ENCODE results near the gene KANK3.
"Not testable (repeated sequence)": the region's sequence is repeated elsewhere in the genome, so short reads cannot be mapped to it uniquely, and the experiment has no call there.

Gene KANK3

DNA sequence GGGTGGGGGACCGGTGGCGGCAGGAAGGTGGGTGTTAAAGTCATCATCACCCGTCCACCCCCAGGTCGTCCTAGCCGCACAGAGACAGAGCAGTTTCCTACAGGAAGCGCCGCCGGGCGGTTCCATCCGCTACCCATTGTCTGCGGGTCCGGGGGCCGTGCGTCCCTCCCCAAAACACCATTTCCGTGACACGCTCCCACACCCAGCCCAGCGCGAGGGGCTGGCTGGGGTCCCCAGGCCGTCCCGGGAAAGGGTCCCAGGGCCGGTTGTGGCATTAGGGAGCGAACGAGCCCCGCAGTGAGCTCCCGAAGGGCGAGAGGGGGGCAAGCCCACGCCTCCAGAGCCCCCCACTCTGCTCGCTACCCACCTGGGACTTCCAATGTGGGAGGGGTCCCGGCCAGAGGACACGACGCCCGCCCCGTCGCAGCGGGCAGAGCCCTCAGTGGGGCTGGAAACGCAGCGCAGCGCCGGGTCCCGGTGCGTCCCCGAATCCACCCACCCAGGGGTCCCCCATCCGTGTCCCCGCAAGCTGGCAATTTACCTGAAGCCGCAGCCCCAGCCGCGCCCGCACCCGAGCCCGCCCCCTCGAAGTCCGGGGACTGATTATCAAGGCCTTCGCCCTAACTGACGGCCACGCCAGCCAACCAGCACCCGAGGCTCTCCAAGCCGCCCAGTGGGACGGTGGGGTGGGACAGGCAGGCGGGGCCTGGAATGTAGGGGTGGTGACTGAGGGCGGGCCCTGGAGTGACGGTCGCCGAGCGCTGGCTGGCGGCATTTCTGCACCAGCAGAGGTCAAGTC, at the start of gene KANK3:
KANK3 (minus strand) TSS at position 579 of the 799 bp plus-strand sequence. CDS start 5,434 bp downstream, outside the sequence.
- DNase-seq (ENCODE audit: low read depth in 2 of 2, low spot score in 1 of 2) = peak; percentile 75 to 84

DNA sequence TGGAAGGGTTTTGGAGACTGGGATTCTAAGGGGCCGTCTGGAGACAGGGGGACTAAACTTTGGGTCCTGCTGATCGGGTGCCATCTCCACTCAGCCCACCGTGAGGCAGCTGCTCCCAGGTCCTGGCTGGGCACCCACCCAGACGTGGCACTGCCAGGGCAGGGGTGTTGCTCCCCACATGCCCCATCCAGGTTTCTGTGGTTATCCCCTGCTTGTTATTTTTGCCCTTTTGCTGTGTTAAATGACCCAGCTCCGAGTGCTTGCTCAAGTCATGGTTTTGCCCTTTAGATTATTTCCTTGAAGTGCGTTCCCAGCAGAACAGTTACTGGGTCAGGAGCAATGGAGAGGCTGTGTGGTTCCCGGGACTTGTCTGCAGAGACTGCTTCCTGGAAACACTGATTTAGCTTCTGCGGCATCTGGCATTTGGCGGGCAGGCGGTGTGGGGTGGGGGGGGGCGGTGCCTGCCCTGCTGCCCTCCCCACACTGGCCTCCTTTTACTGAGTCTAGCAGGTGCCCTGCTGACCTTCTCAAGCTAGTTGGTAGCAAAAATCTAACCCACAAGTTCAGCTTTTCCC, 49.0 kb upstream of the KANK3 start:
- DNase-seq (ENCODE audit: low read depth in 2 of 2, low spot score in 1 of 2) = no peak

DNA sequence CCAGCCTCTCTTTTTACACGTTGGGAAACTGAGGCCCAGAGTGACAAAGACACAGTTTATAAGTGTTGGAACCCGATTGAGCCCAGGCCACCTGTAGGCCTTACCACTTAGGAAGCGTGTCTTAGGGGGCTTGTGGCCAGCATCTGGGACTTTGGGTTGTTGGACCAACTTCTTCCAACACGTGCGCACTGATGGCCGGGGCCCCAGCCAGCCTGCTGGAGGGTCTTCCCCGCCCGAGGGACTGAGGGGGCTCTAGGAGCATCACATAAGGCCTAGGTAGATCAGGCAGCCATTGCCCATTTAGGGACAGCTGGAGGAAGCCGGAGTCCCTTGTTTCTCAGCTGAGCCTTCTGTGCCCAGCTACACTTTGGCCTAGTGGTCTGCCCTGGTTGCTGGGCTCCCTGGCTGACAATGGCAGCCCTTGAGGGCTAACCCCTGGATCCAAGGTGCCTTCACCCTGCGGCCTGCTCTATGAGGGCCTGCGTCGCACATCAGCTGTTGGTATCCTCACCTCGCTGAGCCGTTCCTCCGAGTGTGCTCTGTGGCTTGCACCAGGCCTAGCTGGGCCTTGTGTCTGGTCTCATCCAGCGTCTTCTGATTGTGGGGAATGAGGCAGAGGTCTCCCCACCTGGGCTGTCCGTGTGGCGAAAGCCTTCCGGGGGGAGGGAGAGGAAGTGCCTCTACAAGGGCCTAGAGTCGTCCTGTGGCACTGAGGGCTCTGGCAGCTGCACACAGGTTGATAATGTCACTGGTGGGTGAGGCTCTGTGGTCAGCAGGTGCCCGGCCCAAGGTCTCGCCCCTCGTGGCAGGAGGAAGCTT, 48.3 kb upstream of the KANK3 start:
- no peak for DNase-seq (ENCODE audit: low read depth in 2 of 2, low spot score in 1 of 2)

DNA sequence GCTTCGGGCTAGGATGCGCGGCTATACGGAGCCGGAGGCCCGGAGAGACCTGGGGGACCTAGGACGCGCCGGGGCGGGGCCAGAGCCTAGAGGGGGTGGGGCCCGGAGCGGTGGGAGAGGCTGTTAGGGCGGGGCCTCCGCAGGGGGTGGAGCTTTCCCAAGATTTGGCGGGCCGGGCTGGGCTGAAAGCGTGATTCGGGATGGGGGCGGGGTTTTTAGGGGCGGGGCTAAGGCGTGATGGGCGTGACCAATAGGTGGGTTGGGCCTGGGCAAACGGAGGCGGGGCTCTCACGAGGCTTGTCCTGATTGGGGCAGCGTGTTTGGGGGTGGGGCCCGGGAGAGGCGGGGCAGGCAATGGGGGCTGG, 47.5 kb upstream of the KANK3 start:
- peak; percentile 81 to 83 for DNase-seq (ENCODE audit: low read depth in 2 of 2, low spot score in 1 of 2)

DNA sequence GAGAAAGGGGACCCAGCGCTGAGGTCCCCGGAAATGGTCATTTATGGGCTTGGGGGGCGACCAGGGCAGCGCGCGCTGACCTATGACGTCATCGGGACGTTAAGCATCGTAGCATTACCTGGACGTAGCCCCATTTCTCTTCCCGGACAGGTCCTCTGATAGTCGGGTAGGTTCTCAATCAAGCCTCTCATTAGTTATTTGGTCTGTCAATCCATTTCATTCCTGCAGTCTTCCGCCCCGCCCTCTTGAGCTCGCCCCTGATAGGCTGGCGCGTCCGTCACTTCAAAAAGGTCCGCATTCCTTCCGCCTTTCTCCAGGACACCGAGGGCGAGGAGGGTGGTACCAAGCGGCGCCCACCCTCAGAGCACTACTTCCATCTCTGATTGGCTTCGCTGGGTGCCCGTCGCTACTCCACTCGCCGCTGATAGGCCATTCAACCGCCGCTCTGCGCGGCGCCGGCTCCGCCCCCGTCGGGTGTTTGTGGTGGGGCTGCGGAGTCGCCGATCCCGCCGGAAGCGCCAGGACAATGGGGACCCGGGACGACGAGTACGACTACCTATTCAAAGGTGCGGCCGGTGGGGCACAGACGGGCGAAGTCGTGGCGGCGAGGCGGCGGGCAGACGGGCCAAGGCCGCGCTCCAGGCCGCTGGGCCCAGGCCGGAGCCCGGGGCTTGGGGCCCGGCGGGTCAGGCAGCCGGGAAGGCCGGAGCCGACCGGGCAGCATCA, 47.0 kb upstream of the KANK3 start, which contains the start of gene RAB11B:
RAB11B (plus strand) TSS at position 470 of the 726 bp plus-strand sequence; CDS start at position 527, 57 bp downstream.
- peak; percentile 86 to 95 for DNase-seq (ENCODE audit: low read depth in 2 of 2, low spot score in 1 of 2)

DNA sequence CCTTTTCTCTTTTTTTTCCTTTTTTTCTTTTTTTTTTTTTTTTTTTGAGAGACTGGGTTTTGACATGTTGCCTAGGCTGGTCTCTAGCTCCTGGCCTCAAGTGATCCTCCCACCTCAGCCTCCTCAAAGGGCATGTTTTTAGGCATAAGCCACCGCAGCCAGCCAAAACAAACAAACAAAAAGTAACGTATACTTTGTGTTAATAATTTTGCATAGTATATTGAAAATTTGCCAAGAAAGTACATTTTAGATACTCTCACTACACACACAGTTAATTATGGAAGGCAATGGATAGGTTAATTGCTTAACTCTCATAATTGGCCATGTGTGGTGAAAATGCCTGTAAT, 45.5 kb upstream of the KANK3 start:
- DNase-seq (ENCODE audit: low read depth in 2 of 2, low spot score in 1 of 2) = no peak

DNA sequence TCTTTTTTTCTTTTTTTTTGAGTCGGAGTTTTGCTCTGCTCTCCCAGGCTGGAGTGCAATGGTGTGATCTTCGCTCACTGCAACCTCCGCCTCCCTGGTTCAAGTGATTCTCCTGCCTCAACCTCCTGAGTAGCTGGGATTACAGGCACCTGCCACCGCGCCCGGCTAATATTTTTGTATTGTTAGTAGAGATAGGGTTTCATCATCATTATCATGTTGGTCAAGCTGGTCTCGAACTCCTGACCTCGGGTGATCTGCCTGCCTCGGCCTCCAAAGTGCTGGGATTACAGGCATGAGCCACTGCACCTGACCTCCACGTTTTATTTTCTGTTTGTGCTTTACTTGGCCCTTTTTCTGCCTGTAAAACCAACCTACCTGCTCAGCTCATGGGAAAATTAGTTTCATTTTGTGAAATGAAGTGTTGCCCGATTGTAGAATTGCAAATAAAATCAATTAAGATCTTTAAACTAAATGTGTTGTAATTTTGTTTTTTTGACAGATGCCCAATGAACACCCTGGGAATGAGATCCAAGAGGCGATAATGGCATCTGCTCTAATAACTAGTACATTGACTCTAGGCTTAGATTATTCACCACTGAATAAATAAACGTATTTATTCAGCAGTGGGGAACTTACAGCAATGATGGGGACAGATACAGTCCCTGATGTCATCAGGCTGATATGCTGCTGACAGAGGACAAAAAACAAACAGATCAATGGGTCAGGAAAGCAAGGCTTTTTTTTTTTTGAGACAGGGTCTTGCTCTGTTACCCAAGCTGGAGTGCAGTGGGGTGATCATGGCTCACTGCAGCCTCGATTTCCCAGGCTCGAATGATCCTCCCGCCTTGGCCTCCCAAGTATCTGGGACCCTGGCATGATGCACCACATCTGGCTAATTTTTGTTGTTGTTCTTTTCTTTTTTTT, 44.9 kb upstream of the KANK3 start:
- no peak for DNase-seq (ENCODE audit: low read depth in 2 of 2, low spot score in 1 of 2)

DNA sequence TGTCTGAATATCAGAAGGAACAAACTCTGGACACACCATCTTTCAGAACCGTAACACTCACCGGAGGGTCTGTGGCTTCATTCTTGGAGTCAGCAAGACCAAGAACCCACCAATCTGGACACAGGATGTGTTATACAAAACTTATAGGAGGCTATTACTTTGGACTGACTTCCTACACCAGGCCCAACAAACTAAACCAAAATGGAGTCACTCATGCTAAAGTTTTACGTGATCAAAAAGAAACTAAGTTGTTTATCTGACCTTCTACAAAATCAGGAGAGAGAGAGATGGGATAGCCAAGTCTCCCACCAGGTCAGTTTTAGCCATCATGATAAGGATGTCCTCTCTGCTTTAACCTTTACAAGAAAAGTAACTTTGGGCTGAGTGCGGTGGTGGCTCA, 43.9 kb upstream of the KANK3 start:
- DNase-seq (ENCODE audit: low read depth in 2 of 2, low spot score in 1 of 2) = no peak

DNA sequence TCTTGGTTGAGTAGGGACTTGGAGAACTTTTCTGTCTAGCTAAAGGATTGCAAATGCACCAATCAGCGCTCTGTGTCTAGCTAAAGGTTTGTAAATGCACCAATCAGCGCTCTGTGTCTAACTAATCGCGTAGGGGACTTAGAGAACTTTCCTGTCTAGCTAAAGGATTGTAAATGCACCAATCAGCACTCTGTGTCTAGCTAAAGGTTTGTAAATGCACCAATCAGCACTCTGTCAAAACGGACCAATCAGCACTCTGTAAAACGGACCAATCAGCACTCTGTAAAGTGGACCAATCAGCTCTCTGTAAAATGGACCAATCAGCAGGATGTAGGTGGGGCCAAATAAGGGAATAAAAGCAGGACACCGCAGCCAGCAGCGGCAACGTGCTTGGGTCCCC, 43.4 kb upstream of the KANK3 start:
- not testable (repeated sequence) for DNase-seq (ENCODE audit: low read depth in 2 of 2, low spot score in 1 of 2)

DNA sequence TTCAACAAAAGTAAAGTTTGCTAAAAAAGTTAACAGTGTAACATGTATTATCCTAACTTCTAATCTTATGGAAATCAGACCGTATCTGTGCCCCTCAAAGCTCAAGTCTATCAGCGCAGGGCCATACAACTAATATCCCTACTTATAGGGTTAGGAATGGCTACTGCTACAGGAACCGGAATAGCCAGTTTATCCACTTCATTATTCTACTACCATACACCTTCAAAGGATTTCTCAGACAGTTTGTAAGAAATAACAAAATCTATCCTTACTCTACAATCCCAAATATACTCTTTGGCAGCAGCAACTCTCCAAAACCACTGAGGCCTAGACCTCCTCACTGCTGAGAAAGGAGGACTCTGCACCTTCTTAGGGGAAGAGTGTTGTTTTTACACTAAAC, 42.5 kb upstream of the KANK3 start:
- DNase-seq (ENCODE audit: low read depth in 2 of 2, low spot score in 1 of 2) = not testable (repeated sequence)

DNA sequence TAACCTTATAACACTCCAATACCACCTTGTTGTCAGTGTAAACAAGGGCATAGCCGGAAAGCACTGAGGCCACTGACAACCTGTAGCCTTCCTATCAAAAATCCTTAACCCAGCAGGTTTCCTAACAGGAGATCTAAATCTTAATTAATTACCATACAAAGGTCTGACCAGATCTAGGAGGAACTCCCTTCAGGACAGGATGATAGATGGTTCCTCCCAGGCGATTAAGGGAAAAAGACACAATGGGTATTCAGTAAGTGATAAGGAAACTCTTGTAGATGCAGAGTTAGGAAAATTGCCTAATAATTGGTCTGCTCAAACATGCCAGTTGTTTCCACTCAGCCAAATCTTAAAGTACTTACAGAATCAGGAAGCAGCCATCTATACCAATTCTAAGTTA, 42.0 kb upstream of the KANK3 start:
- DNase-seq (ENCODE audit: low read depth in 2 of 2, low spot score in 1 of 2) = not testable (repeated sequence)

DNA sequence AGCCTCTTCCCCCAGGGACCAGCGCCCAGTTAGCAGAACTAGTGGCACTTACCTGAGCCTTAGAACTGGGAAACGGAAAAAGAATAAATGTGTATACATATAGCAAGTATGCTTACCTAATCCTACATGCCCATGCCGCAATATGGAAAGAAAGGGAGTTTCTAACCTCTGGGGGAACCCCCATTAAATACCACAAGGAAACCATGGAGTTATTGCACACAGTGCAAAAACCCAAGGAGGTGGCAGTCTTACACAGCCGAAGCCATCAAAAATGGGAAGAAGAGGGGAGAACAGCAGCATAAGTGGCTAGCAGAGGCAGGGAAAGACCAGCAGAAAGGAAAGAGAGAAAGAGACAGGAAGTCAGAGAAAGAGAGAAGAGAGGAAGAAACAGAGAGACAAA, 41.5 kb upstream of the KANK3 start:
- not testable (repeated sequence) for DNase-seq (ENCODE audit: low read depth in 2 of 2, low spot score in 1 of 2)

DNA sequence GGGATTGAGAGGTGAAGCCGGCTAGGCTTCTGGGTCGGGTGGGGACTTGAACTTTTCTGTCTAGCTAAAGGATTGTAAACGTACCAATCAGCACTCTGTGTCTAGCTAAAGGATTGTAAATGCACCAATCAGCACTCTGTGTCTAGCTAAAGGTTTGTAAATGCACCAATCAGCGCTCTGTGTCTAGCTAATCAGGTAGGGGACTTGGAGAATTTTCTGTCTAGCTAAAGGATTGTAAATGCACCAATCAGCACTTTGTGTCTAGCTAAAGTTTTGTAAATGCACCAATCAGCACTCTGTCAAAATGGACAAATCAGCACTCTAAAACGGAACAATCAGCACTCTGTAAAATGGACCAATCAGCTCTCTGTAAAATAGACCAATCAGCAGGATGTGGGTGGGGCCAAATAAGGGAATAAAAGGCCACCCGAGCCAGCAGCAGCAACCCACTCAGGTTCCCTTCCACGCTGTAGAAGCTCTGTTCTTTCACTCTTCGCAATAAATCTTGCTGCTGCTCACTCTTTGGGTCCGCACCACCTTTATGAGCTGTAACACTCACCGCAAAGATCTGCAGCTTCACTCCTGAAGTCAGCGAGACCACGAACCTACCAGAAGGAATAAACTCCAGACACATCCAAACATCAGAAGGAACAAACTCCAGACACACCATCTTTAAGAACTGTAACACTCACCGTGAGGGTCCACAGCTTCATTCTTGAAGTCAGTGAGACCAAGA, 36.3 kb upstream of the KANK3 start:
- not testable (repeated sequence) for DNase-seq (ENCODE audit: low read depth in 2 of 2, low spot score in 1 of 2)

DNA sequence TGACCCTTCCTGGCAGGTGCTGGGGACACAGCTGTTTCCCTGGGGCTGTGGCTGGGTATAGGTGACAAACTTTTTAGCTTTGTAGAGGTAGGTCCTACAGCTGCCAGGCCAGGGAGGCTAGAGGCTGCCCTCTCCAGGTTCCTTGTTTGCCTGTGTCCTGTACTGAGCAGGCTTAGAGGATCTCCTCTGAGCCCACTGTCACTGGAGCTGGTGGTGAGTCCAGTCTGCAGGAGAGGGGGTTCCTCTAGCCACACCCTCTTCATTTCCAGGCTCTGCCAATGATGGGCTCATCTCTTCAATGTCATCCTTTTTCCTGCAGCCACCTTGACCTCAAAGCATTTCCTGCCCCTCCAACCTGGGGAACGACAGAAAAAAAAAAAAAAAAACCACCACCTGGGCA, 34.5 kb upstream of the KANK3 start:
- no peak for DNase-seq (ENCODE audit: low read depth in 2 of 2, low spot score in 1 of 2)

DNA sequence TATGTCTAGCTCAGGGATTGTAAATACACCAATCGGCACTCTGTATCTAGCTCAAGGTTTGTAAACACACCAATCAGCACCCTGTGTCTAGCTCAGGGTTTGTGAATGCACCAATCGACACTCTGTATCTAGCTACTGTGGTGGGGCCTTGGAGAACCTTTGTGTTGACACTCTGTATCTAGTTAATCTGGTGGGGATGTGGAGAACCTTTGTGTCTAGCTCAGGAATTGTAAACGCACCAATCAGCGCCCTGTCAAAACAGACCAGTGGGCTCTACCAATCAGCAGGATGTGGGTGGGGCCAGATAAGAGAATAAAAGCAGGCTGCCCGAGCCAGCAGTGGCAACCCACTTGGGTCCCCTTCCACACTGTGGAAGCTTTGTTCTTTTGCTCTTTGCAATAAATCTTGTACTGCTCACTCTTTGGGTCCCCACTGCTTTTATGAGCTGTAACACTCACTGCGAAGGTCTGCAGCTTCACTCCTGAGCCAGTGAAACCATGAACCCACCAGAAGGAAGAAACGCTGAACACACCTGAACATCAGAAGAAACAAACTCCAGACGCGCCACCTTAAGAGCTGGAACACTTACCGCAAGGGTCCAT, 33.4 kb upstream of the KANK3 start:
- DNase-seq (ENCODE audit: low read depth in 2 of 2, low spot score in 1 of 2) = not testable (repeated sequence)

DNA sequence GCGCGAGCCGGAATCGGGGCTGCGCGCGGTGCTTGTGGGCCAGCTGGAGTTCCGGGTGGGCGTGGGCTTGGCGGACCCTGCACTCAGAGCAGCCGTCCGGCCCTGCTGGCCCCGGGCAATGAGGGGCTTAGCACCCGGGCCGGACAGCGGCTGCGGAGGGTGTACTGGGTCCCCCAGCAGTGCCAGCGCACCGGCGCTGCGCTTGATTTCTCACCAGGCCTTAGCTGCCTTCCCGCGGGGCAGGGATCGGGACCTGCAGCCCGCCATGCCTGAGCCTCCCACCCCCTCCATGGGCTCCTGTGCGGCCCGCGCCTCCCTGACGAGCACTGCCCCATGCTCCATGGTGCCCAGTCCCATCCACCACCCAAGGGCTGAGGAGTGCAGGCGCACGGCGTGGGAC, 32.7 kb upstream of the KANK3 start:
- not testable (repeated sequence) for DNase-seq (ENCODE audit: low read depth in 2 of 2, low spot score in 1 of 2)

DNA sequence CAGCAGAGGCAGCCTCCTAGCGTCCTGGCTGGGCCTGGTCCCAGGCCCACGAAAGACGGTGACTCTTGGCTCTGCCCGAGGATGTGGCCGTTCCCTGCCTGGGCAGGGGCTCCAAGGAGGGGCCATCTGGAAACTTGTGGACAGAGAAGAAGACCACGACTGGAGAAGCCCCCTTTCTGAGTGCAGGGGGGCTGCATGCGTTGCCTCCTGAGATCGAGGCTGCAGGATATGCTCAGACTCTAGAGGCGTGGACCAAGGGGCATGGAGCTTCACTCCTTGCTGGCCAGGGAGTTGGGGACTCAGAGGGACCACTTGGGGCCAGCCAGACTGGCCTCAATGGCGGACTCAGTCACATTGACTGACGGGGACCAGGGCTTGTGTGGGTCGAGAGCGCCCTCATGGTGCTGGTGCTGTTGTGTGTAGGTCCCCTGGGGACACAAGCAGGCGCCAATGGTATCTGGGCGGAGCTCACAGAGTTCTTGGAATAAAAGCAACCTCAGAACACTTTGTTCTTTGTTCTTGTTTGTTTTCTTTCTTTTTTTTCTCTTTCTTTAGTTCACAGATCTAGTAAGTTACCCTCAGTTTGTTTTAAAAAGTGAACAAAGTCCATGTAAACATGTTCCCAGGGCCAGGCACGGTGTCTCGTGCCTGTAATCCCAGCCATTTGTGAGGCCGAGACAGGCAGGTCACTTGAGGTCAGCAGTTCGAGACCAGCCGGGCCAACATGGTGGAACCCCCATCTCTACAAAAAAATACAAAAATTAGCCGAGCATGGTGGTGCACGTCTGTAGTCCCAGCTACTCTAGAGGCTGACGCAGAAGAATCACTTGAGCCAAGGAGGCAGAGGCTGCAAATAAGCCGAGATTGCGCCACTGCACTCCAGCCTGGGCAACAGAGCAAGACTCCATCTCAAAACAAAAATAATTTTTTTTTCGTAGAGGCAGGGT, 31.1 kb upstream of the KANK3 start:
- DNase-seq (ENCODE audit: low read depth in 2 of 2, low spot score in 1 of 2) = no peak
